Breast epithelium (tissue), 4 donors: ENCODE results near the gene GON4L. TPM values are rescaled to one million over a fixed set of nuclear protein-coding genes. Genes with fewer than 3 reads are reported as not detected.
"Not testable (repeated sequence)": the region's sequence is repeated elsewhere in the genome, so short reads cannot be mapped to it uniquely, and the experiment has no call there.

Source experiments
- DNase-seq, 2 donors: peaks; one replicate each; pipeline ENCODE4 v3.0.0-alpha.2; 2019; ENCODE audit warnings: low spot score in 2 of 2
- H3K27ac ChIP-seq, 2 donors: fragments of 200-600 bp; sonication (generic) in 1 of 2; one replicate each; pipeline ENCODE4 v1.5.1; 2016 to 2019; ENCODE audit warnings: mild to moderate bottlenecking in 1 of 2
- H3K27me3 ChIP-seq, 2 donors: fragments of 200-600 bp; sonication (generic) in 1 of 2; one replicate each; pipeline versions ENCODE4 v1.5.1 to v1.6.0; 2017 to 2019; ENCODE audit warnings: control low read depth in 1 of 2, mild to moderate bottlenecking in 1 of 2
- H3K36me3 ChIP-seq: fragments of 200-600 bp; one replicate; pipeline ENCODE4 v1.5.1; 2019
- H3K4me1 ChIP-seq, 2 donors: fragments of 200-600 bp; sonication (generic); one replicate each; pipeline ENCODE4 v1.5.1; 2016 to 2019; ENCODE audit warnings: control low read depth in 1 of 2
- H3K4me3 ChIP-seq, 3 donors: fragments of 200-600 bp; sonication (generic); 1 replicate in 2 of 3; 2 replicates in 1 of 3; pipeline ENCODE4 v1.5.1; 2016 to 2019; ENCODE audit warnings: mild to moderate bottlenecking in 3 of 3, moderate library complexity in 2 of 3
- H3K9me3 ChIP-seq, 2 donors: fragments of 200-600 bp; sonication (generic) in 1 of 2; one replicate each; pipeline ENCODE4 v1.5.1; 2016 to 2019; ENCODE audit warnings: control low read depth in 1 of 2
- CTCF ChIP-seq, 3 donors: fragments of 450-650 bp; IDR thresholded peaks; one replicate each; pipeline ENCODE4 v1.5.1; 2016 to 2017; ENCODE audit warnings: antibody characterized with exemption in 3 of 3, mild to moderate bottlenecking in 3 of 3, moderate library complexity in 3 of 3
- POLR2A ChIP-seq: fragments of 450-650 bp; IDR thresholded peaks from one replicate; pipeline ENCODE4 v1.6.1; 2016; ENCODE audit warnings: antibody characterized with exemption, mild to moderate bottlenecking, moderate library complexity
- POLR2AphosphoS5 ChIP-seq, 3 donors: sonication (generic); formaldehyde crosslinking; IDR thresholded peaks; one replicate each; pipeline ENCODE4 v1.6.1; 2017; ENCODE audit warnings: antibody characterized with exemption in 3 of 3
- intact Hi-C: fragments of 100-400 bp; cut with DNase I; formaldehyde crosslinking; loops from one replicate; pipeline ENCODE4 v1.15.1; 2023; ENCODE audit warnings: low total_unique reads
- total RNA-seq, 3 donors: library from RNA; depleted of rRNA; stranded (reverse); fragments of >200 nt; gene quantifications; one replicate each; pipeline ENCODE4 v1.1.0, GENCODE V29; 2016

The GON4L gene
- total RNA-seq, 3 donors from 2014 or later = 33.3 to 56.4 (median 56.1) TPM

- no peak overlapping the region for H3K4me3 ChIP-seq
- H3K9me3 ChIP-seq = no peaks in the 10 kb centered on the region
- no peaks in the 10 kb centered on the region for H3K4me1 ChIP-seq
- TF ChIP-seq POLR2AphosphoS5 (IDR thresholded peaks at IDR 0.05) = no peak
- TF ChIP-seq CTCF (IDR thresholded peaks at IDR 0.05) = no peak
- no peak for TF ChIP-seq POLR2A
- no peak overlapping the region for H3K27ac ChIP-seq
- H3K36me3 ChIP-seq = no peaks in the 10 kb centered on the region
- H3K27me3 ChIP-seq = no peaks in the 10 kb centered on the region
- intact Hi-C loops = no loop called here
- DNase-seq = no peak
Measured at GRCh38 chr1:155725142-155725541, 131.9 kb downstream of the GON4L start.

GRCh38 chr1:155719703-155720102 is 137.3 kb downstream of the GON4L start:
- H3K4me1 ChIP-seq = no peaks in the 10 kb centered on the region
- no peak for TF ChIP-seq POLR2A
- no peak for DNase-seq
- no peak overlapping the region for H3K4me3 ChIP-seq
- no peaks in the 10 kb centered on the region for H3K9me3 ChIP-seq
- H3K36me3 ChIP-seq = no peaks in the 10 kb centered on the region
- H3K27me3 ChIP-seq = no peaks in the 10 kb centered on the region
- intact Hi-C loops = no loop called here
- H3K27ac ChIP-seq = no peak overlapping the region

GRCh38 chr1:155718524-155719115 is 138.4 kb downstream of the GON4L start:
- DNase-seq, H3K27me3 ChIP-seq, H3K36me3 ChIP-seq, H3K9me3 ChIP-seq, H3K4me1 ChIP-seq, intact Hi-C loops, H3K27ac ChIP-seq, H3K4me3 ChIP-seq: not testable (repeated sequence)

- Histone ChIP-seq H3K9me3 (no peaks in the 10 kb centered on the region), H3K27ac (no peak overlapping the region), H3K36me3 (no peaks in the 10 kb centered on the region), H3K4me3 (no peak overlapping the region), H3K27me3 (no peaks in the 10 kb centered on the region), H3K4me1 (no peaks in the 10 kb centered on the region)
- TF ChIP-seq POLR2A (no peak), POLR2AphosphoS5 (IDR thresholded peaks at IDR 0.05) (no peak), CTCF (IDR thresholded peaks at IDR 0.05) (no peak)
- no peak for DNase-seq
- intact Hi-C loops = no loop called here
Measured at GRCh38 chr1:155717041-155717440, 140.0 kb downstream of the GON4L start.

- DNase-seq = no peak
Measured at GRCh38 chr1:155715777-155716176, 141.2 kb downstream of the GON4L start.

GRCh38 chr1:155715056-155715455 is 142.0 kb downstream of the GON4L start:
- H3K4me3 ChIP-seq, H3K4me1 ChIP-seq, H3K9me3 ChIP-seq, DNase-seq, H3K36me3 ChIP-seq, H3K27me3 ChIP-seq, H3K27ac ChIP-seq, intact Hi-C loops: not testable (repeated sequence)

More at GRCh38 chr1:155715777-155716176, 141.2 kb downstream of the GON4L start:
- no peaks in the 10 kb centered on the region for H3K36me3 ChIP-seq
- H3K27ac ChIP-seq = no peak overlapping the region
- H3K4me1 ChIP-seq = no peaks in the 10 kb centered on the region
- intact Hi-C loops = no loop called here
- no peak for TF ChIP-seq CTCF (IDR thresholded peaks at IDR 0.05)
- TF ChIP-seq POLR2A = no peak
- no peak for TF ChIP-seq POLR2AphosphoS5 (IDR thresholded peaks at IDR 0.05)
- no peaks in the 10 kb centered on the region for H3K9me3 ChIP-seq
- H3K27me3 ChIP-seq = no peaks in the 10 kb centered on the region
- H3K4me3 ChIP-seq = no peak overlapping the region

- DNase-seq = no peak
- no peak for TF ChIP-seq POLR2AphosphoS5 (IDR thresholded peaks at IDR 0.05)
- no peak for TF ChIP-seq POLR2A
- TF ChIP-seq CTCF (IDR thresholded peaks at IDR 0.05) = no peak
- no peak overlapping the region for H3K27ac ChIP-seq
- H3K4me3 ChIP-seq = no peak overlapping the region
- no peaks in the 10 kb centered on the region for H3K36me3 ChIP-seq
- intact Hi-C loops = no loop called here
- no peaks in the 10 kb centered on the region for H3K9me3 ChIP-seq
- no peaks in the 10 kb centered on the region for H3K27me3 ChIP-seq
- no peaks in the 10 kb centered on the region for H3K4me1 ChIP-seq
Measured at GRCh38 chr1:155713075-155713474, 143.9 kb downstream of the GON4L start.

GRCh38 chr1:155712636-155713035 is 144.4 kb downstream of the GON4L start:
- intact Hi-C loops, H3K4me1 ChIP-seq, H3K9me3 ChIP-seq, H3K27me3 ChIP-seq, H3K4me3 ChIP-seq, H3K36me3 ChIP-seq, DNase-seq, H3K27ac ChIP-seq: not testable (repeated sequence)

- H3K27ac ChIP-seq, intact Hi-C loops, H3K9me3 ChIP-seq, H3K4me1 ChIP-seq, H3K27me3 ChIP-seq, H3K4me3 ChIP-seq, DNase-seq, H3K36me3 ChIP-seq: not testable (repeated sequence)
Measured at GRCh38 chr1:155711457-155711856, 145.6 kb downstream of the GON4L start.
